HCT116 (cell line): Measurements from ENCODE around the gene GRIN2C. TPM values are rescaled to one million over a fixed set of nuclear protein-coding genes. Genes with fewer than 3 reads are reported as not detected.

ENCODE experiments used
- ATAC-seq: fragments of 200-7000 bp; cut with Tn5 transposase; 2 replicates; pipeline ENCODE4 v1.9.1; 2020; ENCODE audit warnings: mild to moderate bottlenecking, moderate library complexity
- BruUV-seq: library from RNA; stranded (reverse); fragments of 400-500 nt; replicated peaks from 2 replicates; lab custom pipeline; 2021; lab: Mats Ljungman, UMichigan
- CTCF ChIA-PET: fragments of 300-600 bp; sonication (Branson Sonifier 250); formaldehyde crosslinking; loops from one replicate; lab custom pipeline; 2021; ENCODE audit warnings: antibody characterized with exemption; lab: Charles Lee
- POLR2A ChIA-PET: fragments of 300-600, 350-600 bp; sonication (Branson Sonifier 250); formaldehyde crosslinking; loops from one replicate; lab custom pipeline; 2021; ENCODE audit warnings: antibody characterized with exemption; lab: Charles Lee
- RAD21 ChIA-PET, 2 experiments: fragments of 300-600 bp; sonication (Branson Sonifier 250); formaldehyde crosslinking; loops; one replicate each; lab custom pipeline; 2023; ENCODE audit warnings: low total read pairs in 2 of 2; ENCODE audit not compliant: uncharacterized antibody in 2 of 2, unreplicated experiment in 2 of 2, low non-redundant PET in 1 of 2; lab: Charles Lee
- DNase-seq: peaks from one replicate; pipeline ENCODE4 v3.0.0-alpha.2; 2010; ENCODE audit warnings: low read depth, low spot score
- H2AFZ ChIP-seq: fragments of 200-600 bp; shearing (Covaris generic), sonication (generic); 2 replicates; pipeline ENCODE4 v1.6.1; 2017; ENCODE audit warnings: low read depth, mixed run types, mixed read lengths, antibody characterized with exemption, low read length; ENCODE audit not compliant: poor library complexity, severe bottlenecking
- H3K27ac ChIP-seq: 2 replicates; pipeline ENCODE4 v1.5.1; 2012; ENCODE audit warnings: low read depth, low read length
- H3K27me3 ChIP-seq: fragments of 200-600 bp; sonication (generic); 2 replicates; pipeline ENCODE4 v1.6.1; 2016; ENCODE audit warnings: mixed run types, low read length, mixed read lengths; ENCODE audit not compliant: insufficient read depth
- H3K36me3 ChIP-seq, 2 experiments: fragments of 200-500 bp in 1 of 2; fragments of 200-600 bp in 1 of 2; sonication (Bioruptor generic) in 1 of 2; sonication (generic) in 1 of 2; 2 replicates each; pipeline versions ENCODE4 v1.5.1 to v1.6.1; 2014 to 2016; ENCODE audit warnings: low read length in 2 of 2, inconsistent platforms in 1 of 2, mixed read lengths in 1 of 2, mixed run types in 1 of 2; ENCODE audit not compliant: insufficient read depth in 2 of 2, control insufficient read depth in 1 of 2
- H3K4me1 ChIP-seq, 2 experiments: fragments of 200-600 bp in 1 of 2; sonication (generic) in 1 of 2; 2 replicates each; pipeline versions ENCODE4 v1.5.1 to v1.6.1; 2012 to 2017; ENCODE audit warnings: low read length in 2 of 2, inconsistent platforms in 1 of 2, mild to moderate bottlenecking in 1 of 2, mixed read lengths in 1 of 2, mixed run types in 1 of 2, moderate library complexity in 1 of 2; ENCODE audit not compliant: insufficient read depth in 2 of 2, control insufficient read depth in 1 of 2
- H3K4me2 ChIP-seq: fragments of 200-600 bp; sonication (generic); 2 replicates; pipeline ENCODE4 v1.6.1; 2017; ENCODE audit warnings: mixed run types, low read length, mixed read lengths
- H3K4me3 ChIP-seq, 2 experiments: fragments of 200-600 bp in 1 of 2; sonication (generic) in 1 of 2; replicated peaks in 1 of 2; 2 replicates each; pipeline ENCODE4 v1.5.1; 2011 to 2016; ENCODE audit warnings: low read length in 2 of 2, control low read depth in 1 of 2, low read depth in 1 of 2, mild to moderate bottlenecking in 1 of 2, mixed read lengths in 1 of 2, mixed run types in 1 of 2
- H3K79me2 ChIP-seq: fragments of 200-600 bp; sonication (generic); 2 replicates; pipeline ENCODE4 v1.6.1; 2017; ENCODE audit warnings: mild to moderate bottlenecking, mixed run types, low read length, moderate library complexity, mixed read lengths; ENCODE audit not compliant: insufficient read depth
- H3K9ac ChIP-seq: fragments of 200-600 bp; sonication (generic); 2 replicates; pipeline ENCODE4 v1.6.1; 2016; ENCODE audit warnings: low read length, mixed read lengths
- H3K9me2 ChIP-seq: fragments of 200-600 bp; sonication (generic), shearing (Covaris generic); 2 replicates; pipeline ENCODE4 v1.6.1; 2017; ENCODE audit warnings: mixed run types, mild to moderate bottlenecking, moderate library complexity; ENCODE audit not compliant: insufficient read depth
- H3K9me3 ChIP-seq, 2 experiments: fragments of 200-500 bp in 1 of 2; fragments of 200-600 bp in 1 of 2; sonication (Bioruptor generic) in 1 of 2; sonication (generic) in 1 of 2; 2 replicates each; pipeline ENCODE4 v1.6.1; 2014 to 2017; ENCODE audit warnings: low read length in 2 of 2, mixed read lengths in 2 of 2, inconsistent platforms in 1 of 2, low read depth in 1 of 2, mild to moderate bottlenecking in 1 of 2, mixed run types in 1 of 2, moderate library complexity in 1 of 2; ENCODE audit not compliant: control insufficient read depth in 1 of 2, insufficient read depth in 1 of 2
- H4K20me1 ChIP-seq: fragments of 200-600 bp; sonication (generic), shearing (Covaris generic); 2 replicates; pipeline ENCODE4 v1.6.1; 2017; ENCODE audit warnings: mixed run types, mild to moderate bottlenecking, moderate library complexity; ENCODE audit not compliant: insufficient read depth
- CEBPB ChIP-seq: IDR thresholded peaks from 2 replicates; pipeline ENCODE4 v1.6.1; 2012; ENCODE audit warnings: low read depth
- EGR1 ChIP-seq: IDR thresholded peaks from 2 replicates; pipeline ENCODE4 v1.6.1; 2012; ENCODE audit warnings: low read depth
- EZH2 ChIP-seq: fragments of 200-600 bp; sonication (generic); IDR thresholded peaks from 2 replicates; pipeline ENCODE4 v1.6.1; 2017; ENCODE audit warnings: antibody characterized with exemption, mixed run types
- POLR2A ChIP-seq: IDR thresholded peaks from 2 replicates; pipeline ENCODE4 v1.7.0; 2011; ENCODE audit warnings: borderline replicate concordance; ENCODE audit not compliant: insufficient read depth, insufficient read length; ENCODE audit errors: extremely low read depth
- POLR2AphosphoS5 ChIP-seq: IDR thresholded peaks from 2 replicates; pipeline ENCODE4 v1.6.1; 2011; ENCODE audit warnings: mild to moderate bottlenecking, low read depth, low read length, moderate library complexity
- SP1 ChIP-seq: IDR thresholded peaks from 2 replicates; pipeline ENCODE4 v1.6.1; 2012; ENCODE audit warnings: low read depth
- TCF7L2 ChIP-seq: IDR thresholded peaks from 2 replicates; pipeline ENCODE4 v1.7.0; 2011; ENCODE audit warnings: borderline replicate concordance, inconsistent platforms; ENCODE audit not compliant: insufficient read depth, insufficient read length; ENCODE audit errors: extremely low read depth
- ZFX ChIP-seq: fragments of 450-650 bp; IDR thresholded peaks from 2 replicates; pipeline ENCODE4 v1.6.1; 2017
- ZNF274 ChIP-seq: fragments of 200-500 bp; sonication (Bioruptor generic); IDR thresholded peaks from 2 replicates; pipeline ENCODE4 v1.6.1; 2014; ENCODE audit warnings: mild to moderate bottlenecking, low read depth, low read length, inconsistent platforms
- intact Hi-C: fragments of 100-400 bp; cut with micrococcal nuclease; formaldehyde crosslinking; loops from 2 replicates; pipeline ENCODE4 v1.10.0; 2022
- total RNA-seq: library from RNA; stranded (reverse); gene quantifications from one replicate; pipeline ENCODE4 v1.2.1, GENCODE V29; 2021; ENCODE audit not compliant: unreplicated experiment
- TF ChIP-seq, protein P1 (sequence below), 3 experiments: fragments of 200-600 bp in 1 of 3; sonication (generic) in 1 of 3; IDR thresholded peaks in 2 of 3; conservative IDR thresholded peaks in 1 of 3; 2 replicates each; pipeline ENCODE4 v1.5.1; 2012 to 2017; ENCODE audit warnings: low read depth in 2 of 3, low read length in 2 of 3, antibody characterized with exemption in 1 of 3, borderline replicate concordance in 1 of 3, control low read depth in 1 of 3, mild to moderate bottlenecking in 1 of 3, mixed read lengths in 1 of 3, mixed run types in 1 of 3, moderate library complexity in 1 of 3; ENCODE audit not compliant: insufficient read depth in 1 of 3
- TF ChIP-seq, protein P2 (sequence below): IDR thresholded peaks from 2 replicates; pipeline ENCODE4 v1.6.1; 2012; ENCODE audit warnings: low read depth
- TF ChIP-seq, protein P3 (sequence below): IDR thresholded peaks from 2 replicates; pipeline ENCODE4 v1.6.1; 2012
- TF ChIP-seq, protein P4 (sequence below): IDR thresholded peaks from 2 replicates; pipeline ENCODE4 v1.6.1; 2012

Gene GRIN2C
- total RNA-seq, 1 experiment from 2014 or later = 2.2 TPM

DNA sequence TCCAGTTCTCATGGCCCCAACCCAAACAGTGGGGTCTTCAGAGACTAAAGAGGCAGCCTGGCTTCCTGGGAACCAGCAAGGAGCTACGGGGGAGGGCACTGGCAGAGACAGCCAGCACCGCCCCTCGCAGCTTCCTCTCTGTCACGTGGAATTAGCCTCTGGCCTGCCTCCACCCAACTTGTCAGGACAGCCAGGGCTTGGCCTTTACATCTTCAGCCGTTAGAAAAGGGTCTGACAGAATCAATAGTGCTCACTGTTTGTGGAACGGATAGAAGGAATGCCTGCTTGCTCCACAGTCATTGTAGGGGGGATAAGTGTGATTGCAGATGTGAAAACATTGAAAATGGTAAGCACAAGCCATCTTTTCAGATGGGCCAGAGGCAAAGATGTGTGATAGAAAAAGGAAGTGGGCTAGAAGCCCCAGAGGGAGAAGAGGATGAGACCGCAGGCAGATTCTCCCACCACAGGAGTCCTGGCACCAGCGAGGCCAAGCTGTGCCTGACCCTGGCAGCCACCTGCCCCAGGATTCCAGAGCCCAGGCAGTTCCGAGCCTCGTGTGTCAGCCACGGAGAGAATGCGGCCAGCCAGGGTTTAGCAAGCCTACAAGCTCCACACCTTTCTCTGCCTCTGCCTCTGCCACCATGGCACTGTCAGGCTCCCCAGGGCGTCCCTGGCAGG, 18.6 kb downstream of the GRIN2C start:
- no TSS peak for BruUV-seq
- POLR2A ChIA-PET = no interaction called here
- no peak overlapping the region for H2AFZ ChIP-seq

More for the DNA sequence above, 18.6 kb downstream of the GRIN2C start:
- no peak overlapping the region for H3K9ac ChIP-seq
- CTCF ChIA-PET = no interaction called here
- ATAC-seq (no peak), DNase-seq (no peak)
- H3K4me2 ChIP-seq = no peak overlapping the region
- H4K20me1 ChIP-seq = no peaks in the 10 kb centered on the region
- TF ChIP-seq CEBPB (no peak), TCF7L2 (no peak), SP1 (no peak), EZH2 (no peak), POLR2A (no peak), ZFX (no peak), EGR1 (no peak), ZNF274 (no peak), POLR2AphosphoS5 (no peak)
- TF ChIP-seq, protein P1, sequence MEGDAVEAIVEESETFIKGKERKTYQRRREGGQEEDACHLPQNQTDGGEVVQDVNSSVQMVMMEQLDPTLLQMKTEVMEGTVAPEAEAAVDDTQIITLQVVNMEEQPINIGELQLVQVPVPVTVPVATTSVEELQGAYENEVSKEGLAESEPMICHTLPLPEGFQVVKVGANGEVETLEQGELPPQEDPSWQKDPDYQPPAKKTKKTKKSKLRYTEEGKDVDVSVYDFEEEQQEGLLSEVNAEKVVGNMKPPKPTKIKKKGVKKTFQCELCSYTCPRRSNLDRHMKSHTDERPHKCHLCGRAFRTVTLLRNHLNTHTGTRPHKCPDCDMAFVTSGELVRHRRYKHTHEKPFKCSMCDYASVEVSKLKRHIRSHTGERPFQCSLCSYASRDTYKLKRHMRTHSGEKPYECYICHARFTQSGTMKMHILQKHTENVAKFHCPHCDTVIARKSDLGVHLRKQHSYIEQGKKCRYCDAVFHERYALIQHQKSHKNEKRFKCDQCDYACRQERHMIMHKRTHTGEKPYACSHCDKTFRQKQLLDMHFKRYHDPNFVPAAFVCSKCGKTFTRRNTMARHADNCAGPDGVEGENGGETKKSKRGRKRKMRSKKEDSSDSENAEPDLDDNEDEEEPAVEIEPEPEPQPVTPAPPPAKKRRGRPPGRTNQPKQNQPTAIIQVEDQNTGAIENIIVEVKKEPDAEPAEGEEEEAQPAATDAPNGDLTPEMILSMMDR (IDR thresholded peaks at IDR 0.05 in 2 of 3, conservative IDR thresholded peaks at IDR 0.05 in 1 of 3; ENCODE audit: borderline replicate concordance in 1 of 3, insufficient read depth in 1 of 3, low read depth in 2 of 3, low read length in 2 of 3) = no peak
- TF ChIP-seq, protein P2, sequence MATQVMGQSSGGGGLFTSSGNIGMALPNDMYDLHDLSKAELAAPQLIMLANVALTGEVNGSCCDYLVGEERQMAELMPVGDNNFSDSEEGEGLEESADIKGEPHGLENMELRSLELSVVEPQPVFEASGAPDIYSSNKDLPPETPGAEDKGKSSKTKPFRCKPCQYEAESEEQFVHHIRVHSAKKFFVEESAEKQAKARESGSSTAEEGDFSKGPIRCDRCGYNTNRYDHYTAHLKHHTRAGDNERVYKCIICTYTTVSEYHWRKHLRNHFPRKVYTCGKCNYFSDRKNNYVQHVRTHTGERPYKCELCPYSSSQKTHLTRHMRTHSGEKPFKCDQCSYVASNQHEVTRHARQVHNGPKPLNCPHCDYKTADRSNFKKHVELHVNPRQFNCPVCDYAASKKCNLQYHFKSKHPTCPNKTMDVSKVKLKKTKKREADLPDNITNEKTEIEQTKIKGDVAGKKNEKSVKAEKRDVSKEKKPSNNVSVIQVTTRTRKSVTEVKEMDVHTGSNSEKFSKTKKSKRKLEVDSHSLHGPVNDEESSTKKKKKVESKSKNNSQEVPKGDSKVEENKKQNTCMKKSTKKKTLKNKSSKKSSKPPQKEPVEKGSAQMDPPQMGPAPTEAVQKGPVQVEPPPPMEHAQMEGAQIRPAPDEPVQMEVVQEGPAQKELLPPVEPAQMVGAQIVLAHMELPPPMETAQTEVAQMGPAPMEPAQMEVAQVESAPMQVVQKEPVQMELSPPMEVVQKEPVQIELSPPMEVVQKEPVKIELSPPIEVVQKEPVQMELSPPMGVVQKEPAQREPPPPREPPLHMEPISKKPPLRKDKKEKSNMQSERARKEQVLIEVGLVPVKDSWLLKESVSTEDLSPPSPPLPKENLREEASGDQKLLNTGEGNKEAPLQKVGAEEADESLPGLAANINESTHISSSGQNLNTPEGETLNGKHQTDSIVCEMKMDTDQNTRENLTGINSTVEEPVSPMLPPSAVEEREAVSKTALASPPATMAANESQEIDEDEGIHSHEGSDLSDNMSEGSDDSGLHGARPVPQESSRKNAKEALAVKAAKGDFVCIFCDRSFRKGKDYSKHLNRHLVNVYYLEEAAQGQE = no peak
- TF ChIP-seq, protein P3, sequence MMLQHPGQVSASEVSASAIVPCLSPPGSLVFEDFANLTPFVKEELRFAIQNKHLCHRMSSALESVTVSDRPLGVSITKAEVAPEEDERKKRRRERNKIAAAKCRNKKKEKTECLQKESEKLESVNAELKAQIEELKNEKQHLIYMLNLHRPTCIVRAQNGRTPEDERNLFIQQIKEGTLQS = no peak
- TF ChIP-seq, protein P4, sequence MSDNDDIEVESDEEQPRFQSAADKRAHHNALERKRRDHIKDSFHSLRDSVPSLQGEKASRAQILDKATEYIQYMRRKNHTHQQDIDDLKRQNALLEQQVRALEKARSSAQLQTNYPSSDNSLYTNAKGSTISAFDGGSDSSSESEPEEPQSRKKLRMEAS = no peak
- no peak overlapping the region for H3K4me3 ChIP-seq
- no peak overlapping the region; the same call in 1 of the 2 replicates for H3K27ac ChIP-seq
- no peaks in the 10 kb centered on the region for H3K27me3 ChIP-seq
- H3K79me2 ChIP-seq = no peaks in the 10 kb centered on the region
- H3K9me2 ChIP-seq = no peaks in the 10 kb centered on the region
- no peaks in the 10 kb centered on the region for H3K36me3 ChIP-seq
- H3K4me1 ChIP-seq = peaks cover 7 to 25% of the 10 kb centered on the region in 2 experiments
- intact Hi-C loops = no loop called here
- RAD21 ChIA-PET = no interaction called here
- no peaks in the 10 kb centered on the region for H3K9me3 ChIP-seq
